Body of pancreas (tissue), 4 donors: Measurements from ENCODE around the gene GARIN1A. TPM values are rescaled to one million over a fixed set of nuclear protein-coding genes. Genes with fewer than 3 reads are reported as not detected.

Source experiments
- ATAC-seq: fragments of 150-250 bp; one replicate; pipeline ENCODE4 v1.9.1; 2016
- DNase-seq, 4 donors: peaks; one replicate each; pipeline ENCODE4 v3.0.0-alpha.2; 2019
- H3K27ac ChIP-seq, 4 donors: fragments of 200-600 bp; sonication (generic); 1 replicate in 3 of 4; 2 replicates in 1 of 4; pipeline versions ENCODE4 v1.5.1 to v1.6.1; 2016 to 2019; ENCODE audit warnings: mild to moderate bottlenecking in 1 of 4, mixed read lengths in 1 of 4, moderate library complexity in 1 of 4
- H3K27me3 ChIP-seq, 2 donors: fragments of 200-600 bp; sonication (generic); one replicate each; pipeline ENCODE4 v1.6.0; 2016; ENCODE audit warnings: mild to moderate bottlenecking in 1 of 2
- H3K36me3 ChIP-seq, 2 donors: fragments of 200-600 bp; sonication (generic); replicated peaks in 1 of 2; 2 replicates each; pipeline ENCODE4 v1.5.1; 2016; ENCODE audit warnings: low read depth in 2 of 2; ENCODE audit not compliant: insufficient read depth in 1 of 2
- H3K4me1 ChIP-seq: fragments of 200-600 bp; sonication (generic); one replicate; pipeline ENCODE4 v1.6.0; 2016
- H3K4me3 ChIP-seq, 2 donors: fragments of 200-600 bp; sonication (generic); 1 replicate in 1 of 2; 2 replicates in 1 of 2; pipeline ENCODE4 v1.5.1; 2016 to 2019
- H3K9me3 ChIP-seq, 3 donors: fragments of 200-600 bp; sonication (generic); 1 replicate in 2 of 3; 2 replicates in 1 of 3; pipeline ENCODE4 v1.5.1; 2016
- CTCF ChIP-seq, 7 experiments: fragments of 450-650 bp in 4 of 7; fragments of 200-600 bp in 3 of 7; sonication (generic) in 3 of 7; IDR thresholded peaks; one replicate each; pipeline ENCODE4 v1.5.1; 2016 to 2019; ENCODE audit warnings: antibody characterized with exemption in 7 of 7
- POLR2A ChIP-seq, 3 donors: fragments of 450-650 bp; IDR thresholded peaks; one replicate each; pipeline ENCODE4 v1.6.1; 2016; ENCODE audit warnings: antibody characterized with exemption in 3 of 3, mild to moderate bottlenecking in 2 of 3
- WGBS, 2 donors: methylation state at CpG; one replicate each; pipeline ENCODE4 v1.1.5; 2017; 5-methylcytosine and 5-hydroxymethylcytosine counted together
- intact Hi-C: fragments of 100-400 bp; cut with DNase I; formaldehyde crosslinking; loops from one replicate; pipeline ENCODE4 v1.15.1; 2023
- total RNA-seq, 2 donors: library from RNA; depleted of rRNA; stranded (reverse); fragments of >200 nt; gene quantifications; one replicate each; pipeline ENCODE4 v1.1.0, GENCODE V29; 2016

The GARIN1A gene
- total RNA-seq, 2 donors from 2014 or later, result 0.33 to 0.52 TPM

- Histone ChIP-seq H3K27ac (no peak overlapping the region), H3K4me1 (no peaks in the 10 kb centered on the region), H3K36me3 (peaks cover 0 to 2% of the 10 kb centered on the region in 2 donors), H3K4me3 (no peak overlapping the region), H3K27me3 (no peaks in the 10 kb centered on the region), H3K9me3 (no peaks in the 10 kb centered on the region)
- 90 to 91% methylated on average over 5 to 8 of the region's 8 CpGs for WGBS, 2 donors
- ATAC-seq (no peak), DNase-seq (no peak)
- no peak for TF ChIP-seq POLR2A (IDR thresholded peaks at IDR 0.05)
- TF ChIP-seq CTCF (IDR thresholded peaks at IDR 0.05), result no peak
- intact Hi-C loops, result no loop called here
Observed at GRCh38 chr7:128666200-128666599, 5.9 kb upstream of the GARIN1A start.

GRCh38 chr7:128672927-128673517 lies 930 bp downstream of the GARIN1A start:
- no peak overlapping the region for H3K4me3 ChIP-seq
- DNase-seq (peak in 2 of 4 donors; percentile 15 to 29), ATAC-seq (no peak)
- intact Hi-C loops, result no loop called here
- no peaks in the 10 kb centered on the region for H3K9me3 ChIP-seq
- H3K4me1 ChIP-seq, result no peaks in the 10 kb centered on the region
- WGBS, 2 donors, result 10 to 12% methylated on average over 7 of the region's 7 CpGs
- no peak overlapping the region for H3K27ac ChIP-seq
- no peaks in the 10 kb centered on the region for H3K36me3 ChIP-seq
- no peaks in the 10 kb centered on the region for H3K27me3 ChIP-seq
- TF ChIP-seq CTCF (IDR thresholded peaks at IDR 0.05), result peak in 3 of 7 experiments; percentile 25 to 29 (median 28)
- no peak for TF ChIP-seq POLR2A (IDR thresholded peaks at IDR 0.05)

- WGBS, 2 donors, result 70 to 73% methylated on average over 6 of the region's 6 CpGs
- H3K9me3 ChIP-seq, result no peaks in the 10 kb centered on the region
- H3K4me3 ChIP-seq, result no peak overlapping the region
- H3K4me1 ChIP-seq, result no peaks in the 10 kb centered on the region
- ATAC-seq (no peak), DNase-seq (no peak)
- intact Hi-C loops, result no loop called here
- H3K36me3 ChIP-seq, result no peaks in the 10 kb centered on the region
- no peak for TF ChIP-seq CTCF (IDR thresholded peaks at IDR 0.05)
- no peak for TF ChIP-seq POLR2A (IDR thresholded peaks at IDR 0.05)
- no peak overlapping the region for H3K27ac ChIP-seq
- H3K27me3 ChIP-seq, result no peaks in the 10 kb centered on the region
Observed at GRCh38 chr7:128673571-128673970, 1.5 kb downstream of the GARIN1A start.

GRCh38 chr7:128676665-128677064 lies 4.6 kb downstream of the GARIN1A start:
- H3K36me3 ChIP-seq, result no peaks in the 10 kb centered on the region
- DNase-seq (no peak), ATAC-seq (no peak)
- no peak overlapping the region for H3K4me3 ChIP-seq
- no peak for TF ChIP-seq CTCF (IDR thresholded peaks at IDR 0.05)
- TF ChIP-seq POLR2A (IDR thresholded peaks at IDR 0.05), result no peak
- no peak overlapping the region for H3K27ac ChIP-seq
- intact Hi-C loops, result no loop called here
- 64 to 77% methylated on average over 4 of the region's 4 CpGs for WGBS, 2 donors
- H3K27me3 ChIP-seq, result no peaks in the 10 kb centered on the region
- H3K9me3 ChIP-seq, result no peaks in the 10 kb centered on the region
- H3K4me1 ChIP-seq, result no peaks in the 10 kb centered on the region

GRCh38 chr7:128679920-128680319 lies 7.8 kb downstream of the GARIN1A start:
- TF ChIP-seq POLR2A (IDR thresholded peaks at IDR 0.05) (no peak), CTCF (IDR thresholded peaks at IDR 0.05) (no peak)
- no peaks in the 10 kb centered on the region for H3K9me3 ChIP-seq
- intact Hi-C loops, result no loop called here
- H3K27me3 ChIP-seq, result no peaks in the 10 kb centered on the region
- H3K27ac ChIP-seq, result no peak overlapping the region
- whole genome bisulfite sequencing, 2 donors, result 71 to 73% methylated on average over 3 to 6 of the region's 6 CpGs
- H3K4me1 ChIP-seq, result no peaks in the 10 kb centered on the region
- ATAC-seq (no peak), DNase-seq (no peak)
- no peak overlapping the region for H3K4me3 ChIP-seq
- no peaks in the 10 kb centered on the region for H3K36me3 ChIP-seq
